A673 (cell line): ENCODE data around the gene JOSD2.

Source experiments
- EZH2 ChIP-seq: fragments of 200-600 bp; sonication (generic); IDR thresholded peaks from 2 replicates; pipeline ENCODE4 v1.6.1; 2017; ENCODE audit warnings: borderline replicate concordance, low read depth, mild to moderate bottlenecking, mixed read lengths, antibody characterized with exemption, low read length; ENCODE audit not compliant: poor library complexity, severe bottlenecking
- TF ChIP-seq, protein P1 (sequence below): fragments of 300-800, 200-600 bp; sonication (generic); conservative IDR thresholded peaks from 2 replicates; pipeline ENCODE4 v1.5.1; 2017; ENCODE audit warnings: low read depth, mild to moderate bottlenecking, antibody characterized with exemption, low read length, moderate library complexity, mixed read lengths

DNA sequence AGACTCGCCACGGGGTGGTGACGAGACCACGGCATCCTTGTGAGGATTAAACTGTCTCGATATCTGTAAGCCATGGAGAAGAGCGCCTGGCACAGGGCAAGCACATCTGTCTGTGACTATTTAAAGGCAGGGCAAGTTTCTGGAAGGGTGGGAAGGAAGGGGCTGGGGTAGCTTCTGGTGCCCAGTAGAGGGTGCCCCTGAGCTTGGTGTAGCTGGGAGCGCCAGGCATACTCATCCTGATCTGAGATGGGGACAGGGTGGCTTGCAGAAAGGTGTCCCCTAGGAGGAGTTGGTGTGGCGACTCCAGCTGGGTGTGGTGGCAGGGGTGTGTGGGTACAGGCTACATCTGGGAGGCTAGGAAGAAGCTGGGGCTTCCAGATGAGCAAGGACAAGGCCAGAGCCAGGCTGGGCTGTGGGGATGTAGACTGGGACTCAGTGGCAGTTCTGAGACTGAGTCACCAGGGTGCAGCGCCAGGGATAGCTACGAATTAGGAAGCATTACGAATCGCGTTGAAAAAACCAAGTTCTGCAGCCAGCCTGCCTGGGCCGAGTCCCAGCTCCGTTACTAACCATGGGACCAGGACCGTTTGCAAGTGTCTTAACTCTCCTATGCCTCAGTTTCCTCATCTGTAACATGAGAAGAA, 25.8 kb upstream of the JOSD2 start:
- TF ChIP-seq, protein P1, sequence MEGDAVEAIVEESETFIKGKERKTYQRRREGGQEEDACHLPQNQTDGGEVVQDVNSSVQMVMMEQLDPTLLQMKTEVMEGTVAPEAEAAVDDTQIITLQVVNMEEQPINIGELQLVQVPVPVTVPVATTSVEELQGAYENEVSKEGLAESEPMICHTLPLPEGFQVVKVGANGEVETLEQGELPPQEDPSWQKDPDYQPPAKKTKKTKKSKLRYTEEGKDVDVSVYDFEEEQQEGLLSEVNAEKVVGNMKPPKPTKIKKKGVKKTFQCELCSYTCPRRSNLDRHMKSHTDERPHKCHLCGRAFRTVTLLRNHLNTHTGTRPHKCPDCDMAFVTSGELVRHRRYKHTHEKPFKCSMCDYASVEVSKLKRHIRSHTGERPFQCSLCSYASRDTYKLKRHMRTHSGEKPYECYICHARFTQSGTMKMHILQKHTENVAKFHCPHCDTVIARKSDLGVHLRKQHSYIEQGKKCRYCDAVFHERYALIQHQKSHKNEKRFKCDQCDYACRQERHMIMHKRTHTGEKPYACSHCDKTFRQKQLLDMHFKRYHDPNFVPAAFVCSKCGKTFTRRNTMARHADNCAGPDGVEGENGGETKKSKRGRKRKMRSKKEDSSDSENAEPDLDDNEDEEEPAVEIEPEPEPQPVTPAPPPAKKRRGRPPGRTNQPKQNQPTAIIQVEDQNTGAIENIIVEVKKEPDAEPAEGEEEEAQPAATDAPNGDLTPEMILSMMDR = no peak
- no peak for TF ChIP-seq EZH2
